ENCODE measurements around the gene NEU1. TPM values are rescaled to one million over a fixed set of nuclear protein-coding genes. Genes with fewer than 3 reads are reported as not detected.
"Not testable (repeated sequence)": the region's sequence is repeated elsewhere in the genome, so short reads cannot be mapped to it uniquely, and the experiment has no call there.

NEU1 gene
- total and polyA plus RNA-seq, 7 donors = 15.0 to 43.2 (median 33.5) TPM

DNA sequence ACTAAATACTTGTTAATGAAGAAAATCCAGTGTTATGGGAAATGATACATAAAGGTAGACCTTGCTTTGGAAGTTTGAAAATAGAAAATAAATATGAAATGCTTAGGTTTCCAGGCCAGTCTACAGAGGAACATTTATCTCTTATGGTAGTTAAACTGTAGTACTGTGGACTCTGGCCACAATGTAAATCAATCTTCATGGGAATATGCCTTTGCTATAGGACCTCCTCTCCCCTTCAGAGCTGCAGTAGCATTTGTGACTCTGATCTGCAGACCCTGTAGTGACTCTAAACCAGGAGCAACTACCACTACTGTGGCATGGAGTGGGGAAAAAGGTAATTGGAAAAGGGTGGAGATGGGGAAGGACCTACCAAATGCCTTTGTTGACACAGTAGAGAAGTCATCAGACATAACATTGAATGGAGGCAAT, 42.7 kb downstream of the NEU1 start:
- no peaks in the 10 kb centered on the region for H3K27me3 ChIP-seq
- intact Hi-C loops (cut with DNase I) = loop anchor here (10.0 kb wide), 2 partner anchors 355 to 1205 kb away; partner anchors contain the start of genes AGPAT1, MRPS18B, PPP1R10 and RNF5
- H3K4me1 ChIP-seq = peaks cover 0 to 59% (median 58%) of the 10 kb centered on the region in 4 donors
- H3K27ac ChIP-seq = peak overlapping the region; percentile 93 to 98 (median 95)
- DNase-seq = no peak
- TF ChIP-seq CTCF (IDR thresholded peaks at IDR 0.05) (no peak), EP300 (IDR thresholded peaks at IDR 0.05) (no peak), POLR2A (IDR thresholded peaks at IDR 0.05) (peak in 1 of 2 donors; percentile 11), POLR2AphosphoS5 (IDR thresholded peaks at IDR 0.05) (no peak)
- no peak overlapping the region for H3K4me3 ChIP-seq
- H3K36me3 ChIP-seq = no peaks in the 10 kb centered on the region
- H3K9me3 ChIP-seq = no peaks in the 10 kb centered on the region

GRCh38 chr6:31817929-31818511, 44.6 kb downstream of the NEU1 start:
- peak overlapping the region; percentile 22 to 53 (median 46) for H3K4me3 ChIP-seq
- H3K36me3 ChIP-seq; intact Hi-C loops (cut with DNase I); H3K9me3 ChIP-seq; DNase-seq; H3K27me3 ChIP-seq: not testable (repeated sequence)
- peak overlapping the region; percentile 93 to 98 (median 95) for H3K27ac ChIP-seq
- 61 to 70% methylated on average over 8 of the region's 8 CpGs for WGBS, 2 donors
- H3K4me1 ChIP-seq = peaks cover 0 to 62% (median 56%) of the 10 kb centered on the region in 4 donors

DNA sequence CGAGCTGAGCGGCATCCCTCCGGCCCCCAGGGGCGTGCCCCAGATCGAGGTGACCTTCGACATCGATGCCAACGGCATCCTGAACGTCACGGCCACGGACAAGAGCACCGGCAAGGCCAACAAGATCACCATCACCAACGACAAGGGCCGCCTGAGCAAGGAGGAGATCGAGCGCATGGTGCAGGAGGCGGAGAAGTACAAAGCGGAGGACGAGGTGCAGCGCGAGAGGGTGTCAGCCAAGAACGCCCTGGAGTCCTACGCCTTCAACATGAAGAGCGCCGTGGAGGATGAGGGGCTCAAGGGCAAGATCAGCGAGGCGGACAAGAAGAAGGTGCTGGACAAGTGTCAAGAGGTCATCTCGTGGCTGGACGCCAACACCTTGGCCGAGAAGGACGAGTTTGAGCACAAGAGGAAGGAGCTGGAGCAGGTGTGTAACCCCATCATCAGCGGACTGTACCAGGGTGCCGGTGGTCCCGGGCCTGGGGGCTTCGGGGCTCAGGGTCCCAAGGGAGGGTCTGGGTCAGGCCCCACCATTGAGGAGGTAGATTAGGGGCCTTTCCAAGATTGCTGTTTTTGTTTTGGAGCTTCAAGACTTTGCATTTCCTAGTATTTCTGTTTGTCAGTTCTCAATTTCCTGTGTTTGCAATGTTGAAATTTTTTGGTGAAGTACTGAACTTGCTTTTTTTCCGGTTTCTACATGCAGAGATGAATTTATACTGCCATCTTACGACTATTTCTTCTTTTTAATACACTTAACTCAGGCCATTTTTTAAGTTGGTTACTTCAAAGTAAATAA, 45.3 kb downstream of the NEU1 start:
- H3K9me3 ChIP-seq = not testable (repeated sequence)

GRCh38 chr6:31815025-31815838, 47.4 kb downstream of the NEU1 start, which contains the start of the genes HSPA1A and HSPA1L:
TSS of gene HSPA1A (plus strand) at chr6:31815543. CDS start at chr6:31815757, 214 bp downstream.
TSS of gene HSPA1L (minus strand) at chr6:31815283. CDS start at chr6:31811972, 3,311 bp downstream.
- Histone ChIP-seq H3K27me3 (no peaks in the 10 kb centered on the region), H3K9me3 (no peaks in the 10 kb centered on the region)
- 1% methylated on average over 56 of the region's 56 CpGs for WGBS, 2 donors

More for the DNA sequence above, 45.3 kb downstream of the NEU1 start:
- H3K4me1 ChIP-seq = peaks cover 0 to 55% (median 52%) of the 10 kb centered on the region in 4 donors
- 43 to 56% methylated on average over 15 to 16 of the region's 37 CpGs for WGBS, 2 donors
- H3K27me3 ChIP-seq; intact Hi-C loops (cut with DNase I); H3K36me3 ChIP-seq; DNase-seq: not testable (repeated sequence)
- peak overlapping the region; percentile 22 to 53 (median 46) for H3K4me3 ChIP-seq
- TF ChIP-seq POLR2AphosphoS5 (IDR thresholded peaks at IDR 0.05) = peak in 1 of 4 donors; percentile 29
- peak overlapping the region; percentile 93 to 98 (median 95) for H3K27ac ChIP-seq

More at GRCh38 chr6:31815025-31815838, 47.4 kb downstream of the NEU1 start, which contains the start of the genes HSPA1A and HSPA1L:
- TF ChIP-seq POLR2A (IDR thresholded peaks at IDR 0.05) (peak; percentile 100), POLR2AphosphoS5 (IDR thresholded peaks at IDR 0.05) (peak; percentile 100), EP300 (IDR thresholded peaks at IDR 0.05) (peak in 1 of 4 donors; percentile 74), CTCF (IDR thresholded peaks at IDR 0.05) (no peak)
- intact Hi-C loops (cut with DNase I) = no loop called here
- DNase-seq = peak; percentile 99
- no peaks in the 10 kb centered on the region for H3K36me3 ChIP-seq
- peak within 1 kb of the TSS; percentile 61 to 78 (median 65) for H3K4me3 ChIP-seq
- peaks cover 0 to 41% (median 39%) of the 10 kb centered on the region in 4 donors for H3K4me1 ChIP-seq
- peak within 1 kb of the TSS; percentile 95 to 100 (median 99) for H3K27ac ChIP-seq
